ENCODE results near the gene EDEM3. TPM values are rescaled to one million over a fixed set of nuclear protein-coding genes. Genes with fewer than 3 reads are reported as not detected.

EDEM3 gene
- 34.0 and 42.2 TPM in 2 replicates for total RNA-seq

GRCh38 chr1:184754476-184755225 lies at the start of gene EDEM3:
TSS of gene EDEM3 (minus strand) at chr1:184754858. CDS start at chr1:184754646, 212 bp downstream.

Other genes with a start within 250 kb of the EDEM3 start
- gene NIBAN1, start 219.7 kb upstream of the EDEM3 start, total RNA-seq, result 44.8 and 56.3 TPM in 2 replicates

All from hair follicle dermal papilla cell (primary cell).